ENCODE results near the gene UBE2D2. TPM values are rescaled to one million over a fixed set of nuclear protein-coding genes. Genes with fewer than 3 reads are reported as not detected.

UBE2D2 gene
- total and polyA plus RNA-seq, 9 donors = 66.8 to 230 (median 117) TPM

GRCh38 chr5:139649082-139649991 lies 88.2 kb downstream of the UBE2D2 start:
- peaks cover 12% of the 10 kb centered on the region for H3K4me1 ChIP-seq (ENCODE audit: insufficient read depth)
- H3K27ac ChIP-seq = no peak overlapping the region
- 0% methylated on average over 57 to 77 of the region's 77 CpGs for WGBS, 3 donors
- peaks cover 2% of the 10 kb centered on the region for H3K27me3 ChIP-seq
- H3K36me3 ChIP-seq = no peaks in the 10 kb centered on the region
- H3K4me3 ChIP-seq = peak overlapping the region; percentile 49
- no peak for DNase-seq
- H3K9me3 ChIP-seq = no peaks in the 10 kb centered on the region
- intact Hi-C loops (cut with DNase I) = loop anchor here in 1 of 4 donors (5.0 kb wide), 1 partner anchor 43 kb away; no protein-coding TSS in a partner anchor
- TF ChIP-seq EP300 (IDR thresholded peaks at IDR 0.05) (no peak), POLR2A (IDR thresholded peaks at IDR 0.05) (no peak), CTCF (IDR thresholded peaks at IDR 0.05) (no peak)

GRCh38 chr5:139650031-139650688 lies 89.0 kb downstream of the UBE2D2 start:
- TF ChIP-seq EP300 (IDR thresholded peaks at IDR 0.05) = no peak
- TF ChIP-seq POLR2A (IDR thresholded peaks at IDR 0.05) = no peak
- peak in 1 of 3 donors; percentile 24 for TF ChIP-seq CTCF (IDR thresholded peaks at IDR 0.05)
- 1 to 2% (median 1%) methylated on average over 37 to 48 of the region's 48 CpGs for WGBS, 3 donors
- DNase-seq = peak in 2 of 5 donors; percentile 25 to 39
- H3K4me1 ChIP-seq (ENCODE audit: insufficient read depth) = peaks cover 16% of the 10 kb centered on the region
- H3K27me3 ChIP-seq = peaks cover 2% of the 10 kb centered on the region
- intact Hi-C loops (cut with DNase I) = no loop called here
- H3K9me3 ChIP-seq = no peaks in the 10 kb centered on the region
- H3K4me3 ChIP-seq = peak overlapping the region; percentile 49
- H3K36me3 ChIP-seq = no peaks in the 10 kb centered on the region
- H3K27ac ChIP-seq = no peak overlapping the region

- intact Hi-C loops (cut with DNase I) = no loop called here
Observed at GRCh38 chr5:139650689-139651042, 89.5 kb downstream of the UBE2D2 start.

More at GRCh38 chr5:139650689-139651042, 89.5 kb downstream of the UBE2D2 start:
- peaks cover 18% of the 10 kb centered on the region for H3K4me1 ChIP-seq (ENCODE audit: insufficient read depth)
- WGBS, 3 donors = 13 to 24% (median 22%) methylated on average over 13 of the region's 13 CpGs
- no peak overlapping the region for H3K27ac ChIP-seq
- no peaks in the 10 kb centered on the region for H3K9me3 ChIP-seq
- peak overlapping the region; percentile 49 for H3K4me3 ChIP-seq
- TF ChIP-seq CTCF (IDR thresholded peaks at IDR 0.05) = peak in 1 of 3 donors; percentile 1
- no peak for TF ChIP-seq POLR2A (IDR thresholded peaks at IDR 0.05)
- DNase-seq = peak in 1 of 5 donors; percentile 18
- H3K27me3 ChIP-seq = peaks cover 2% of the 10 kb centered on the region
- H3K36me3 ChIP-seq = no peaks in the 10 kb centered on the region

Measured in ovary (tissue), 9 donors.